HEK293 (cell line): ENCODE data around the gene RSPO4.

Experiments
- CTCF ChIA-PET: fragments of 350-600 bp; formaldehyde crosslinking; extraction: SDS; loops from one replicate; lab custom pipeline; 2021; ENCODE audit warnings: antibody characterized with exemption; lab: Yijun Ruan, JAX
- POLR2A ChIA-PET: fragments of 300-600 bp; formaldehyde crosslinking; extraction: SDS; loops from one replicate; lab custom pipeline; 2020; ENCODE audit warnings: antibody characterized with exemption, inconsistent platforms; lab: Yijun Ruan, JAX
- H3K27ac ChIP-seq: fragments of 200-500 bp; sonication (Bioruptor generic); 2 replicates; pipeline ENCODE4 v1.5.1; 2014; ENCODE audit warnings: low read depth, low read length, control low read depth, inconsistent platforms; ENCODE audit errors: extremely low read depth
- H3K36me3 ChIP-seq, 2 experiments: fragments of 200-500 bp in 1 of 2; sonication (Bioruptor generic) in 1 of 2; 1 replicate in 1 of 2; 2 replicates in 1 of 2; pipeline ENCODE4 v1.5.1; 2014 to 2017; ENCODE audit warnings: inconsistent platforms in 2 of 2, low read length in 2 of 2; ENCODE audit not compliant: control insufficient read depth in 2 of 2, insufficient read depth in 1 of 2
- H3K4me1 ChIP-seq: fragments of 200-500 bp; sonication (Bioruptor generic); 2 replicates; pipeline ENCODE4 v1.5.1; 2014; ENCODE audit warnings: mild to moderate bottlenecking, low read length, inconsistent platforms; ENCODE audit not compliant: control insufficient read depth, insufficient read depth
- H3K4me3 ChIP-seq: 2 replicates; pipeline ENCODE4 v1.5.1; 2011; ENCODE audit warnings: low read depth, mild to moderate bottlenecking, control low read depth, low read length, moderate library complexity
- H3K9me3 ChIP-seq: fragments of 200-500 bp; sonication (Bioruptor generic); 2 replicates; pipeline ENCODE4 v1.5.1; 2014; ENCODE audit warnings: low read depth, low read length, inconsistent platforms; ENCODE audit not compliant: control insufficient read depth, insufficient read depth
- HIC1 ChIP-seq: fragments of 450-650 bp; formaldehyde crosslinking; IDR thresholded peaks from 2 replicates; pipeline ENCODE4 v1.5.1; 2016; ENCODE audit warnings: missing biosample characterization, missing genetic modification characterization
- HOXD13 ChIP-seq: sonication (generic); formaldehyde crosslinking; IDR thresholded peaks from 2 replicates; pipeline ENCODE4 v1.8.0; 2022; ENCODE audit warnings: missing genetic modification reagents, borderline replicate concordance
- KLF7 ChIP-seq: fragments of 450-650 bp; formaldehyde crosslinking; IDR thresholded peaks from 2 replicates; pipeline ENCODE4 v1.5.1; 2016; ENCODE audit warnings: missing biosample characterization, missing genetic modification characterization, borderline replicate concordance
- MZF1 ChIP-seq: fragments of 450-650 bp; formaldehyde crosslinking; IDR thresholded peaks from 2 replicates; pipeline ENCODE4 v1.5.1; 2017; ENCODE audit warnings: missing biosample characterization, missing genetic modification characterization, borderline replicate concordance
- PRDM4 ChIP-seq: fragments of 450-650 bp; formaldehyde crosslinking; IDR thresholded peaks from 2 replicates; pipeline ENCODE4 v1.5.1; 2017; ENCODE audit warnings: missing biosample characterization, missing genetic modification characterization
- RBAK ChIP-seq: fragments of 450-650 bp; formaldehyde crosslinking; IDR thresholded peaks from 2 replicates; pipeline ENCODE4 v1.5.1; 2016; ENCODE audit warnings: missing biosample characterization, missing genetic modification characterization
- ZNF138 ChIP-seq: fragments of 450-650 bp; formaldehyde crosslinking; IDR thresholded peaks from 2 replicates; pipeline ENCODE4 v1.5.1; 2016; ENCODE audit warnings: missing biosample characterization, missing genetic modification characterization, borderline replicate concordance
- ZNF221 ChIP-seq: fragments of 450-650 bp; formaldehyde crosslinking; IDR thresholded peaks from 2 replicates; pipeline ENCODE4 v1.5.1; 2017; ENCODE audit warnings: missing biosample characterization, missing genetic modification characterization, borderline replicate concordance
- ZNF280C ChIP-seq: fragments of 450-650 bp; formaldehyde crosslinking; IDR thresholded peaks from 2 replicates; pipeline ENCODE4 v1.5.1; 2016; ENCODE audit warnings: missing biosample characterization, missing genetic modification characterization
- ZNF433 ChIP-seq: fragments of 450-650 bp; formaldehyde crosslinking; IDR thresholded peaks from 2 replicates; pipeline ENCODE4 v1.5.1; 2016; ENCODE audit warnings: missing biosample characterization, missing genetic modification characterization, low read depth
- ZNF48 ChIP-seq: fragments of 450-650 bp; formaldehyde crosslinking; IDR thresholded peaks from 2 replicates; pipeline ENCODE4 v1.5.1; 2016; ENCODE audit warnings: missing biosample characterization, missing genetic modification characterization
- ZNF555 ChIP-seq: fragments of 450-650 bp; formaldehyde crosslinking; conservative IDR thresholded peaks from 2 replicates; pipeline ENCODE4 v1.5.1; 2017; ENCODE audit warnings: missing biosample characterization, mild to moderate bottlenecking, missing genetic modification characterization, inconsistent platforms
- ZNF658 ChIP-seq: fragments of 450-650 bp; formaldehyde crosslinking; IDR thresholded peaks from 2 replicates; pipeline ENCODE4; 2016; ENCODE audit warnings: missing biosample characterization, missing genetic modification characterization
- ZNF776 ChIP-seq: fragments of 450-650 bp; formaldehyde crosslinking; IDR thresholded peaks from 2 replicates; pipeline ENCODE4 v1.5.0; 2017; ENCODE audit warnings: missing biosample characterization, missing genetic modification characterization, borderline replicate concordance
- ZNF791 ChIP-seq: fragments of 450-650 bp; formaldehyde crosslinking; IDR thresholded peaks from 2 replicates; pipeline ENCODE4 v1.5.1; 2016; ENCODE audit warnings: missing biosample characterization, missing genetic modification characterization
- ZNF792 ChIP-seq: fragments of 450-650 bp; formaldehyde crosslinking; IDR thresholded peaks from 2 replicates; pipeline ENCODE4 v1.5.1; 2016; ENCODE audit warnings: missing biosample characterization, missing genetic modification characterization
- ZNF837 ChIP-seq: fragments of 450-650 bp; formaldehyde crosslinking; IDR thresholded peaks from 2 replicates; pipeline ENCODE4 v1.5.1; 2016; ENCODE audit warnings: missing biosample characterization, missing genetic modification characterization

The RSPO4 gene

GRCh38 chr20:924639-925038, 77.5 kb downstream of the RSPO4 start:
- POLR2A ChIA-PET, result no interaction called here
- Histone ChIP-seq H3K27ac (no peak overlapping the region), H3K9me3 (no peaks in the 10 kb centered on the region), H3K4me3 (no peak overlapping the region), H3K36me3 (no peaks in the 10 kb centered on the region), H3K4me1 (no peaks in the 10 kb centered on the region)
- CTCF ChIA-PET, result no interaction called here
- TF ChIP-seq ZNF280C (tag by site-specific recombination), result no peak

DNA sequence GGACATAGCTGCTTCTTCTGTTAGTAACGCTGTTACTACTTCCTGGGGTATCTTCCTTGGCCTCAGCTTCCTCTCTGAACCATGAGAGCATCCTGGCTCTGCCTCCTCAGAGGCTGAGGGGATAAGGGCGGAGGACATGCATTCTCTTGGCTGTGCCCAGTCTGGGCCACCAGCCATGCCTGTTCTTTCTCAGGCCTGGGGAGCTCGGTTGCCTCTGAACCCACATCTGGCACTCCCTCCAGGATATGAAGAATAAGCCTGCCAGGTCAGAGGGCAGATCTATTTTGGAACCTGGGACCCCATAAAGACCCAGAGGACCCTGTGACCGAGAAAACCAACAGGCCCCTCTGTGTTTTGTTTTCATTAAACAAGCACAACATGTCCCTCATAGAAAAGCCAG, 79.3 kb downstream of the RSPO4 start:
- no peak overlapping the region for H3K4me3 ChIP-seq
- CTCF ChIA-PET, result interaction anchor here (1.0 kb wide), 1 partner anchor 34 kb away, joined by 5 read pairs; no protein-coding TSS in a partner anchor
- H3K9me3 ChIP-seq, result no peaks in the 10 kb centered on the region
- no peak for TF ChIP-seq ZNF433 (tag by site-specific recombination)
- TF ChIP-seq ZNF555 (tag by site-specific recombination), result no peak
- no peak for TF ChIP-seq ZNF791
- TF ChIP-seq HOXD13 (CRISPR knock-in tag), result no peak
- no peak for TF ChIP-seq ZNF658 (tag by site-specific recombination)
- no peak for TF ChIP-seq ZNF221 (tag by site-specific recombination)
- TF ChIP-seq ZNF792 (tag by site-specific recombination), result no peak
- TF ChIP-seq RBAK, result no peak
- TF ChIP-seq KLF7, result no peak
- TF ChIP-seq MZF1 (tag by site-specific recombination), result no peak
- no peak for TF ChIP-seq ZNF48
- no peak for TF ChIP-seq ZNF138 (tag by site-specific recombination)
- TF ChIP-seq ZNF776 (tag by site-specific recombination), result no peak
- TF ChIP-seq PRDM4 (tag by site-specific recombination), result no peak
- TF ChIP-seq ZNF837 (tag by site-specific recombination), result no peak
- TF ChIP-seq HIC1 (tag by site-specific recombination), result no peak
- H3K27ac ChIP-seq, result no peak overlapping the region
- H3K4me1 ChIP-seq, result no peaks in the 10 kb centered on the region
- POLR2A ChIA-PET, result no interaction called here
- H3K36me3 ChIP-seq, result no peaks in the 10 kb centered on the region
